DND-41 (cell line): Measurements from ENCODE around the gene SCN3B.

Experiments
- ATAC-seq: fragments of 200-7000 bp; cut with Tn5 transposase; 3 replicates; pipeline ENCODE4 v1.9.1; 2021; ENCODE audit warnings: low read depth; ENCODE audit not compliant: insufficient read depth
- DNase-seq: peaks from one replicate; pipeline ENCODE4 v3.0.0-alpha.2; 2020
- H2AFZ ChIP-seq: 2 replicates; pipeline ENCODE4 v1.6.0; 2012; ENCODE audit warnings: low read depth, low read length
- H3K27ac ChIP-seq: 2 replicates; pipeline ENCODE4 v1.5.1; 2012; ENCODE audit warnings: low read length, inconsistent platforms
- H3K27me3 ChIP-seq: fragments of 200-600 bp; sonication (generic); 2 replicates; pipeline ENCODE4 v1.6.0; 2012; ENCODE audit warnings: low read length, mild to moderate bottlenecking, inconsistent platforms; ENCODE audit not compliant: insufficient read depth, poor library complexity
- H3K36me3 ChIP-seq: 2 replicates; pipeline ENCODE4 v1.5.1; 2012; ENCODE audit warnings: low read length, inconsistent platforms; ENCODE audit not compliant: insufficient read depth
- H3K4me1 ChIP-seq: 2 replicates; pipeline ENCODE4 v1.5.1; 2012; ENCODE audit warnings: mild to moderate bottlenecking, low read length; ENCODE audit not compliant: insufficient read depth
- H3K4me2 ChIP-seq: 2 replicates; pipeline ENCODE4 v1.6.0; 2012; ENCODE audit warnings: mild to moderate bottlenecking, moderate library complexity, low read length, inconsistent platforms; ENCODE audit not compliant: insufficient read depth
- H3K4me3 ChIP-seq, 2 experiments: fragments of 200-600 bp in 1 of 2; shearing (Covaris generic) in 1 of 2; 2 replicates each; pipeline ENCODE4 v1.5.1; 2012 to 2016; ENCODE audit warnings: inconsistent platforms in 2 of 2, low read length in 2 of 2, mild to moderate bottlenecking in 2 of 2, low read depth in 1 of 2, moderate library complexity in 1 of 2
- H3K79me2 ChIP-seq: 2 replicates; pipeline ENCODE4 v1.6.0; 2012; ENCODE audit warnings: low read length, inconsistent platforms; ENCODE audit not compliant: insufficient read depth
- H3K9ac ChIP-seq: 2 replicates; pipeline ENCODE4 v1.6.0; 2012; ENCODE audit warnings: low read depth, mild to moderate bottlenecking, inconsistent platforms, low read length, moderate library complexity
- H3K9me3 ChIP-seq: 2 replicates; pipeline ENCODE4 v1.5.1; 2012; ENCODE audit warnings: low read length, moderate library complexity, mild to moderate bottlenecking, inconsistent platforms; ENCODE audit not compliant: insufficient read depth, severe bottlenecking
- H4K20me1 ChIP-seq: 2 replicates; pipeline ENCODE4 v1.6.0; 2012; ENCODE audit warnings: low read length; ENCODE audit not compliant: insufficient read depth
- EZH2 ChIP-seq: IDR thresholded peaks from 3 replicates; pipeline ENCODE4 v1.6.1; 2012; ENCODE audit warnings: borderline replicate concordance, low read depth, mild to moderate bottlenecking, moderate library complexity, low read length, inconsistent platforms; ENCODE audit not compliant: severe bottlenecking
- TF ChIP-seq, protein P1 (sequence below): IDR thresholded peaks from 2 replicates; pipeline ENCODE4 v1.5.1; 2012; ENCODE audit warnings: borderline replicate concordance, low read length, moderate library complexity, mild to moderate bottlenecking; ENCODE audit not compliant: poor library complexity, severe bottlenecking; ENCODE audit errors: extremely low read depth

SCN3B gene

DNA sequence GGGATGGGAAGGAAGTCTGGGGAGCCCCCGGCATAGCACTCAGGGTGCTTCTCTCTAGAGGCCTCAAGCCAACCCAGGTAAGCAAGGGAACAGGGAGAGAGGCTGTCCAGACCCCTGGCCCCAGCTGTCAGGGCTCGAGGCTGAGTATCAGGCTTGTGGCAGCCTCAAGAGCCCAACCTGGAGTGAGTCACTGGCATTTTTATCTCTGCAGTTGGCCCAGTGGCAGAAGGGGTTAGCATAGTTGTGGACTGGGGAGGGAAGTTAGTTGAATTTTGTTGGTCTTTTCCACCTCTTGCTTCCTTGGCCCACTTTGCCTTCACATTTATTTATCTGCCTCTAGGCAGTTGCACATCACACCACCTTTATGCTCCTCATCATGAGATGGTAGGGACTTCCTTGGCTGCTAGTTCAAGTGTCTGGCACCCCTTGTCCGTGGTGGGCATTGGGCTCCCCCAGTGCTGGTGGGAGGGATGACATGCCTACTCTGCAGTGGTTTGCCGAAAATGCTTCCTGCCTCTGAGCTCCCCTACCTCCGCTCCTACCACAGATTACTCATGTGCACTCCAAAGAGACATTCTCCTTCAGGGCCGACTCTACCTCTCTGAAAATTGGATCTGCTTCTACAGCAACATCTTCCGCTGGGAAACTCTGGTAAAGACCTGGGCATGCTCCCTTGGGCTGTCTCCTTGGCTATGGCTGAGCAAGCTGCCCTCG lies 60.1 kb downstream of the SCN3B start:
- Histone ChIP-seq H3K9ac (no peak overlapping the region), H3K27ac (no peak overlapping the region), H3K4me2 (no peak overlapping the region), H3K36me3 (peaks cover 22% of the 10 kb centered on the region), H3K9me3 (no peaks in the 10 kb centered on the region), H3K79me2 (no peaks in the 10 kb centered on the region), H3K4me1 (no peaks in the 10 kb centered on the region), H4K20me1 (no peaks in the 10 kb centered on the region; the same call in 1 of the 2 replicates), H3K4me3 (no peak overlapping the region), H3K27me3 (no peaks in the 10 kb centered on the region), H2AFZ (no peak overlapping the region)
- TF ChIP-seq, protein P1, sequence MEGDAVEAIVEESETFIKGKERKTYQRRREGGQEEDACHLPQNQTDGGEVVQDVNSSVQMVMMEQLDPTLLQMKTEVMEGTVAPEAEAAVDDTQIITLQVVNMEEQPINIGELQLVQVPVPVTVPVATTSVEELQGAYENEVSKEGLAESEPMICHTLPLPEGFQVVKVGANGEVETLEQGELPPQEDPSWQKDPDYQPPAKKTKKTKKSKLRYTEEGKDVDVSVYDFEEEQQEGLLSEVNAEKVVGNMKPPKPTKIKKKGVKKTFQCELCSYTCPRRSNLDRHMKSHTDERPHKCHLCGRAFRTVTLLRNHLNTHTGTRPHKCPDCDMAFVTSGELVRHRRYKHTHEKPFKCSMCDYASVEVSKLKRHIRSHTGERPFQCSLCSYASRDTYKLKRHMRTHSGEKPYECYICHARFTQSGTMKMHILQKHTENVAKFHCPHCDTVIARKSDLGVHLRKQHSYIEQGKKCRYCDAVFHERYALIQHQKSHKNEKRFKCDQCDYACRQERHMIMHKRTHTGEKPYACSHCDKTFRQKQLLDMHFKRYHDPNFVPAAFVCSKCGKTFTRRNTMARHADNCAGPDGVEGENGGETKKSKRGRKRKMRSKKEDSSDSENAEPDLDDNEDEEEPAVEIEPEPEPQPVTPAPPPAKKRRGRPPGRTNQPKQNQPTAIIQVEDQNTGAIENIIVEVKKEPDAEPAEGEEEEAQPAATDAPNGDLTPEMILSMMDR = no peak
- no peak for TF ChIP-seq EZH2
- DNase-seq (no peak), ATAC-seq (no peak)

GRCh38 chr11:123593570-123593969 lies 60.9 kb downstream of the SCN3B start:
- no peak for ATAC-seq
- H3K27me3 ChIP-seq = no peaks in the 10 kb centered on the region
- H3K27ac ChIP-seq = no peak overlapping the region
- no peak overlapping the region for H2AFZ ChIP-seq
- H3K4me3 ChIP-seq = no peak overlapping the region
- peaks cover 18% of the 10 kb centered on the region for H3K36me3 ChIP-seq
- H4K20me1 ChIP-seq = no peaks in the 10 kb centered on the region; the same call in 1 of the 2 replicates
- H3K4me1 ChIP-seq = no peaks in the 10 kb centered on the region
- DNase-seq = no peak
- H3K9ac ChIP-seq = no peak overlapping the region
- H3K9me3 ChIP-seq = no peaks in the 10 kb centered on the region
- TF ChIP-seq, protein P1 = no peak
- TF ChIP-seq EZH2 = no peak
- no peaks in the 10 kb centered on the region for H3K79me2 ChIP-seq
- H3K4me2 ChIP-seq = no peak overlapping the region

GRCh38 chr11:123590296-123590912 lies 64.0 kb downstream of the SCN3B start:
- Histone ChIP-seq H3K4me2 (no peak overlapping the region), H4K20me1 (no peaks in the 10 kb centered on the region; the same call in 1 of the 2 replicates), H2AFZ (no peak overlapping the region), H3K36me3 (peaks cover 11% of the 10 kb centered on the region; the same call in 1 of the 2 replicates), H3K9me3 (no peaks in the 10 kb centered on the region), H3K27me3 (no peaks in the 10 kb centered on the region), H3K4me1 (no peaks in the 10 kb centered on the region), H3K4me3 (no peak overlapping the region), H3K27ac (no peak overlapping the region), H3K79me2 (no peaks in the 10 kb centered on the region), H3K9ac (no peak overlapping the region)
- TF ChIP-seq, protein P1 = no peak
- no peak for TF ChIP-seq EZH2
- DNase-seq (no peak), ATAC-seq (no peak; the same call in 2 of the 3 replicates)
